ENCODE data around the gene THADA.
"Not testable (repeated sequence)": the region's sequence is repeated elsewhere in the genome, so short reads cannot be mapped to it uniquely, and the experiment has no call there.

Gene THADA

GRCh38 chr2:43595603-43596412 is at the start of gene THADA:
Gene THADA (minus strand): TSS chr2:43596038. CDS start chr2:43592392, 3,646 bp downstream.
- peak; percentile 93 to 95 (median 95) for DNase-seq (ENCODE audit: low read depth in 3 of 3)

GRCh38 chr2:43643680-43644079 is 47.8 kb upstream of the THADA start:
- no peak for DNase-seq (ENCODE audit: low read depth in 3 of 3)

- DNase-seq (ENCODE audit: low read depth in 3 of 3) = no peak
Observed at GRCh38 chr2:43642363-43642762, 46.5 kb upstream of the THADA start.

GRCh38 chr2:43637030-43637803 is 41.4 kb upstream of the THADA start, which contains the start of gene PLEKHH2:
Gene PLEKHH2 (plus strand): TSS chr2:43637260. CDS start chr2:43644674, 7,414 bp downstream.
- DNase-seq (ENCODE audit: low read depth in 3 of 3) = peak; percentile 80 to 83 (median 83)

- DNase-seq (ENCODE audit: low read depth in 3 of 3) = peak in 1 of 3 experiments; percentile 2
Observed at GRCh38 chr2:43636621-43637020, 40.8 kb upstream of the THADA start.

GRCh38 chr2:43636153-43636552 is 40.3 kb upstream of the THADA start:
- DNase-seq (ENCODE audit: low read depth in 3 of 3) = not testable (repeated sequence)

GRCh38 chr2:43634604-43635306 is 38.9 kb upstream of the THADA start:
- DNase-seq (ENCODE audit: low read depth in 3 of 3) = no peak

GRCh38 chr2:43631618-43632317 is 35.9 kb upstream of the THADA start:
- no peak for DNase-seq (ENCODE audit: low read depth in 3 of 3)

GRCh38 chr2:43622931-43623451 is 27.2 kb upstream of the THADA start:
- no peak for DNase-seq (ENCODE audit: low read depth in 3 of 3)

- no peak for DNase-seq (ENCODE audit: low read depth in 3 of 3)
Observed at GRCh38 chr2:43619511-43619910, 23.7 kb upstream of the THADA start.

- no peak for DNase-seq (ENCODE audit: low read depth in 3 of 3)
Observed at GRCh38 chr2:43616967-43617680, 21.3 kb upstream of the THADA start.

- no peak for DNase-seq (ENCODE audit: low read depth in 3 of 3)
Observed at GRCh38 chr2:43612944-43613343, 17.1 kb upstream of the THADA start.

- peak; percentile 30 to 54 (median 49) for DNase-seq (ENCODE audit: low read depth in 3 of 3)
Observed at GRCh38 chr2:43611987-43612894, 16.4 kb upstream of the THADA start.

- DNase-seq (ENCODE audit: low read depth in 3 of 3) = no peak
Observed at GRCh38 chr2:43610361-43610760, 14.5 kb upstream of the THADA start.

GRCh38 chr2:43609290-43609918 is 13.6 kb upstream of the THADA start:
- no peak for DNase-seq (ENCODE audit: low read depth in 3 of 3)

GRCh38 chr2:43605851-43606250 is 10.0 kb upstream of the THADA start:
- no peak for DNase-seq (ENCODE audit: low read depth in 3 of 3)

- no peak for DNase-seq (ENCODE audit: low read depth in 3 of 3)
Observed at GRCh38 chr2:43605079-43605655, 9.3 kb upstream of the THADA start.

GRCh38 chr2:43604674-43605073 is 8.8 kb upstream of the THADA start:
- no peak for DNase-seq (ENCODE audit: low read depth in 3 of 3)

- DNase-seq (ENCODE audit: low read depth in 3 of 3) = not testable (repeated sequence)
Observed at GRCh38 chr2:43600596-43600995, 4.8 kb upstream of the THADA start.

Data from stimulated activated CD4-positive, alpha-beta T cell treated with anti-CD3 and anti-CD28 coated beads, TNF-alpha, amount 100 ng/mL, for 4 hours (primary cell).